Right lobe of liver (tissue), 4 donors: Measurements from ENCODE around the gene RBP2.

Experiments
- POLR2A ChIP-seq: fragments of 450-650 bp; IDR thresholded peaks from one replicate; pipeline ENCODE4 v1.6.1; 2017; ENCODE audit warnings: antibody characterized with exemption, mild to moderate bottlenecking
- TF ChIP-seq, protein P1 (sequence below), 4 donors: fragments of 200-600 bp in 3 of 4; fragments of 450-650 bp in 1 of 4; IDR thresholded peaks; one replicate each; pipeline versions ENCODE4 v1.5.1 to v1.8.0; 2016 to 2022; ENCODE audit warnings: antibody characterized with exemption in 4 of 4, mild to moderate bottlenecking in 2 of 4
- donor health status: DM: no; HTN: no; CAD: no.
- donor health status: DM: no; HTN: no; CAD: no.
- donor health status: DM: no; HTN: yes; CAD: no.

- TF ChIP-seq, protein P1, sequence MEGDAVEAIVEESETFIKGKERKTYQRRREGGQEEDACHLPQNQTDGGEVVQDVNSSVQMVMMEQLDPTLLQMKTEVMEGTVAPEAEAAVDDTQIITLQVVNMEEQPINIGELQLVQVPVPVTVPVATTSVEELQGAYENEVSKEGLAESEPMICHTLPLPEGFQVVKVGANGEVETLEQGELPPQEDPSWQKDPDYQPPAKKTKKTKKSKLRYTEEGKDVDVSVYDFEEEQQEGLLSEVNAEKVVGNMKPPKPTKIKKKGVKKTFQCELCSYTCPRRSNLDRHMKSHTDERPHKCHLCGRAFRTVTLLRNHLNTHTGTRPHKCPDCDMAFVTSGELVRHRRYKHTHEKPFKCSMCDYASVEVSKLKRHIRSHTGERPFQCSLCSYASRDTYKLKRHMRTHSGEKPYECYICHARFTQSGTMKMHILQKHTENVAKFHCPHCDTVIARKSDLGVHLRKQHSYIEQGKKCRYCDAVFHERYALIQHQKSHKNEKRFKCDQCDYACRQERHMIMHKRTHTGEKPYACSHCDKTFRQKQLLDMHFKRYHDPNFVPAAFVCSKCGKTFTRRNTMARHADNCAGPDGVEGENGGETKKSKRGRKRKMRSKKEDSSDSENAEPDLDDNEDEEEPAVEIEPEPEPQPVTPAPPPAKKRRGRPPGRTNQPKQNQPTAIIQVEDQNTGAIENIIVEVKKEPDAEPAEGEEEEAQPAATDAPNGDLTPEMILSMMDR (IDR thresholded peaks at IDR 0.05), result no peak
- no peak for TF ChIP-seq POLR2A
Measured at GRCh38 chr3:139466360-139466759, 10.0 kb downstream of the RBP2 start.
